ENCODE data around the gene SLC1A4.
"Not testable (repeated sequence)": the region's sequence is repeated elsewhere in the genome, so short reads cannot be mapped to it uniquely, and the experiment has no call there.

SLC1A4 gene

GRCh38 chr2:64952511-64953482 lies 36.4 kb upstream of the SLC1A4 start:
- in situ Hi-C loops (cut with MboI; ENCODE audit: low sequenced_read_pairs): no loop called here
- Histone ChIP-seq H3K27me3 (ENCODE audit: low read depth) (no peaks in the 10 kb centered on the region), H3K4me3 (no peak overlapping the region), H3K4me1 (no peaks in the 10 kb centered on the region), H3K36me3 (replicated peaks) (no peaks in the 10 kb centered on the region), H3K9me3 (no peaks in the 10 kb centered on the region; the same call in 1 of the 2 replicates)
- no peak for DNase-seq (ENCODE audit: low spot score in 2 of 2)

- no peak for DNase-seq (ENCODE audit: low spot score in 2 of 2)
- H3K36me3 ChIP-seq (replicated peaks): no peaks in the 10 kb centered on the region
- H3K4me3 ChIP-seq: no peak overlapping the region
- no peaks in the 10 kb centered on the region; the same call in 1 of the 2 replicates for H3K9me3 ChIP-seq
- no peaks in the 10 kb centered on the region for H3K27me3 ChIP-seq (ENCODE audit: low read depth)
- in situ Hi-C loops (cut with MboI; ENCODE audit: low sequenced_read_pairs): no loop called here
- no peaks in the 10 kb centered on the region for H3K4me1 ChIP-seq
These were observed 33.7 kb upstream of the SLC1A4 start for GRCh38 chr2:64955467-64955866.

- H3K27me3 ChIP-seq (ENCODE audit: low read depth): no peaks in the 10 kb centered on the region
- no peaks in the 10 kb centered on the region; the same call in 1 of the 2 replicates for H3K9me3 ChIP-seq
- H3K36me3 ChIP-seq (replicated peaks): no peaks in the 10 kb centered on the region
- no peak for DNase-seq (ENCODE audit: low spot score in 2 of 2)
- in situ Hi-C loops (cut with MboI; ENCODE audit: low sequenced_read_pairs): no loop called here
- no peaks in the 10 kb centered on the region for H3K4me1 ChIP-seq
- no peak overlapping the region for H3K4me3 ChIP-seq
These were observed 31.9 kb upstream of the SLC1A4 start for GRCh38 chr2:64957109-64957903.

- Histone ChIP-seq H3K9me3 (no peaks in the 10 kb centered on the region; the same call in 1 of the 2 replicates), H3K4me3 (no peak overlapping the region), H3K27me3 (ENCODE audit: low read depth) (no peaks in the 10 kb centered on the region), H3K36me3 (replicated peaks) (no peaks in the 10 kb centered on the region), H3K4me1 (no peaks in the 10 kb centered on the region)
- DNase-seq (ENCODE audit: low spot score in 2 of 2): no peak
- in situ Hi-C loops (cut with MboI; ENCODE audit: low sequenced_read_pairs): no loop called here
These were observed 30.6 kb upstream of the SLC1A4 start for GRCh38 chr2:64958556-64958955.

GRCh38 chr2:64960819-64961218 lies 28.4 kb upstream of the SLC1A4 start:
- Histone ChIP-seq H3K9me3 (no peaks in the 10 kb centered on the region), H3K4me3 (no peak overlapping the region), H3K36me3 (replicated peaks) (no peaks in the 10 kb centered on the region), H3K4me1 (no peaks in the 10 kb centered on the region), H3K27me3 (ENCODE audit: low read depth) (no peaks in the 10 kb centered on the region)
- no peak for DNase-seq (ENCODE audit: low spot score in 2 of 2)
- in situ Hi-C loops (cut with MboI; ENCODE audit: low sequenced_read_pairs): no loop called here

- H3K9me3 ChIP-seq; in situ Hi-C loops (cut with MboI; ENCODE audit: low sequenced_read_pairs); H3K36me3 ChIP-seq (replicated peaks); H3K4me3 ChIP-seq; DNase-seq (ENCODE audit: low spot score in 2 of 2); H3K4me1 ChIP-seq; H3K27me3 ChIP-seq (ENCODE audit: low read depth): not testable (repeated sequence)
These were observed 26.1 kb upstream of the SLC1A4 start for GRCh38 chr2:64963138-64963537.

- no peak for DNase-seq (ENCODE audit: low spot score in 2 of 2)
- no peaks in the 10 kb centered on the region for H3K27me3 ChIP-seq (ENCODE audit: low read depth)
- H3K4me3 ChIP-seq: no peak overlapping the region
- no peaks in the 10 kb centered on the region for H3K4me1 ChIP-seq
- in situ Hi-C loops (cut with MboI; ENCODE audit: low sequenced_read_pairs): no loop called here
- no peaks in the 10 kb centered on the region for H3K9me3 ChIP-seq
- no peaks in the 10 kb centered on the region for H3K36me3 ChIP-seq (replicated peaks)
These were observed 25.5 kb upstream of the SLC1A4 start for GRCh38 chr2:64963719-64964118.

- Histone ChIP-seq H3K4me3 (no peak overlapping the region), H3K27me3 (ENCODE audit: low read depth) (no peaks in the 10 kb centered on the region), H3K36me3 (replicated peaks) (no peaks in the 10 kb centered on the region), H3K9me3 (no peaks in the 10 kb centered on the region), H3K4me1 (no peaks in the 10 kb centered on the region)
- in situ Hi-C loops (cut with MboI; ENCODE audit: low sequenced_read_pairs): no loop called here
- DNase-seq (ENCODE audit: low spot score in 2 of 2): no peak
These were observed 23.2 kb upstream of the SLC1A4 start for GRCh38 chr2:64966017-64966416.

- Histone ChIP-seq H3K36me3 (replicated peaks) (no peaks in the 10 kb centered on the region), H3K9me3 (no peaks in the 10 kb centered on the region), H3K4me3 (no peak overlapping the region), H3K27me3 (ENCODE audit: low read depth) (no peaks in the 10 kb centered on the region), H3K4me1 (no peaks in the 10 kb centered on the region)
- in situ Hi-C loops (cut with MboI; ENCODE audit: low sequenced_read_pairs): no loop called here
- no peak for DNase-seq (ENCODE audit: low spot score in 2 of 2)
These were observed 22.4 kb upstream of the SLC1A4 start for GRCh38 chr2:64966839-64967238.

GRCh38 chr2:64967601-64968000 lies 21.6 kb upstream of the SLC1A4 start:
- DNase-seq (ENCODE audit: low spot score in 2 of 2): no peak
- Histone ChIP-seq H3K27me3 (ENCODE audit: low read depth) (no peaks in the 10 kb centered on the region), H3K4me1 (no peaks in the 10 kb centered on the region), H3K9me3 (no peaks in the 10 kb centered on the region), H3K4me3 (no peak overlapping the region), H3K36me3 (replicated peaks) (no peaks in the 10 kb centered on the region)
- in situ Hi-C loops (cut with MboI; ENCODE audit: low sequenced_read_pairs): no loop called here

GRCh38 chr2:64969086-64969485 lies 20.1 kb upstream of the SLC1A4 start:
- DNase-seq (ENCODE audit: low spot score in 2 of 2); H3K27me3 ChIP-seq (ENCODE audit: low read depth); in situ Hi-C loops (cut with MboI; ENCODE audit: low sequenced_read_pairs); H3K36me3 ChIP-seq (replicated peaks); H3K4me1 ChIP-seq; H3K9me3 ChIP-seq; H3K4me3 ChIP-seq: not testable (repeated sequence)

- in situ Hi-C loops (cut with MboI; ENCODE audit: low sequenced_read_pairs): no loop called here
- no peaks in the 10 kb centered on the region for H3K27me3 ChIP-seq (ENCODE audit: low read depth)
- no peaks in the 10 kb centered on the region for H3K9me3 ChIP-seq
- no peaks in the 10 kb centered on the region for H3K4me1 ChIP-seq
- no peak for DNase-seq (ENCODE audit: low spot score in 2 of 2)
- no peak overlapping the region for H3K4me3 ChIP-seq
- H3K36me3 ChIP-seq (replicated peaks): no peaks in the 10 kb centered on the region
These were observed 18.7 kb upstream of the SLC1A4 start for GRCh38 chr2:64970495-64970894.

GRCh38 chr2:64972426-64972825 lies 16.8 kb upstream of the SLC1A4 start:
- no peak overlapping the region for H3K4me3 ChIP-seq
- no peaks in the 10 kb centered on the region for H3K4me1 ChIP-seq
- H3K9me3 ChIP-seq: no peaks in the 10 kb centered on the region
- no peaks in the 10 kb centered on the region for H3K27me3 ChIP-seq (ENCODE audit: low read depth)
- H3K36me3 ChIP-seq (replicated peaks): no peaks in the 10 kb centered on the region
- DNase-seq (ENCODE audit: low spot score in 2 of 2): no peak
- in situ Hi-C loops (cut with MboI; ENCODE audit: low sequenced_read_pairs): no loop called here

GRCh38 chr2:64972876-64973275 lies 16.3 kb upstream of the SLC1A4 start:
- in situ Hi-C loops (cut with MboI; ENCODE audit: low sequenced_read_pairs): no loop called here
- Histone ChIP-seq H3K9me3 (no peaks in the 10 kb centered on the region), H3K27me3 (ENCODE audit: low read depth) (no peaks in the 10 kb centered on the region), H3K4me3 (no peak overlapping the region), H3K4me1 (no peaks in the 10 kb centered on the region), H3K36me3 (replicated peaks) (no peaks in the 10 kb centered on the region)
- no peak for DNase-seq (ENCODE audit: low spot score in 2 of 2)
